AG04450 (cell line): ENCODE results near the gene PTX3. TPM values are rescaled to one million over a fixed set of nuclear protein-coding genes. Genes with fewer than 3 reads are reported as not detected.

Experiments used
- CTCF ChIA-PET: fragments of 300-600, 350-600 bp; formaldehyde crosslinking; extraction: SDS; loops from one replicate; lab custom pipeline; 2022; ENCODE audit warnings: antibody characterized with exemption, inconsistent platforms; lab: Charles Lee
- POLR2A ChIA-PET: fragments of 350-600 bp; formaldehyde crosslinking; extraction: SDS; loops from one replicate; lab custom pipeline; 2021; ENCODE audit warnings: antibody characterized with exemption, inconsistent platforms; lab: Yijun Ruan, JAX
- DNase-seq: peaks from one replicate; pipeline ENCODE4 v3.0.0-alpha.2; 2011; ENCODE audit warnings: low read depth, low spot score
- H3K27ac ChIP-seq: one replicate; pipeline ENCODE4 v1.5.1; 2012; ENCODE audit warnings: low read depth, low read length, control low read depth
- H3K27me3 ChIP-seq: one replicate; pipeline ENCODE4 v1.6.0; 2012; ENCODE audit warnings: low read length; ENCODE audit not compliant: control insufficient read depth, insufficient read depth
- H3K4me3 ChIP-seq: 2 replicates; pipeline ENCODE4 v1.5.1; 2011; ENCODE audit warnings: mild to moderate bottlenecking, low read depth, low read length, control low read depth
- H3K9me3 ChIP-seq: 2 replicates; pipeline ENCODE4 v1.5.1; 2012; ENCODE audit warnings: low read length; ENCODE audit not compliant: control insufficient read depth, insufficient read depth
- polyA plus RNA-seq: library from polyadenylated mRNA; depleted of rRNA; stranded (reverse); fragments of >200 nt; gene quantifications from 2 replicates; pipeline ENCODE4 v1.2.3, GENCODE V29; 2011
- TF ChIP-seq, protein P1 (sequence below): IDR thresholded peaks from 2 replicates; pipeline ENCODE4 v1.5.1; 2011; ENCODE audit warnings: low read depth, low read length, control low read depth, inconsistent platforms

Gene PTX3
- polyA plus RNA-seq, 1 experiment = 235 TPM

DNA sequence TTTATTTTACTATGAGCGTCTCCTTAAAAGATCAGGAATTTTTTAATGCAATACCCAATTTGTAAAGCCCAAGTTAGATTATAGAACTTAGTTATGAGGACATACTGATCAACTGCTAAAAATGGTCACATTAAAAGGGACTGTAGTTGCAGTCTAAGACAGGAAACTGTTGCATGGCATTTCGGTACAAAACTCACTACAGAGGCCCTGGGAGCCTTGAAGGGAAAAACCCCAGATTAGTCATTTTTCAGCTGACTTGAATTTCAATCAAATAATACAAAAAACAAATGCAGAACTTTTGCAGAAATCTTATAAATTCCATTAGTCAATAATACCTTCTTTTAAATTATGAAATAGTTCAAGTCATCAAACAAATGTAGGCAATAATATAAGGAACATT lies 6.9 kb upstream of the PTX3 start:
- Histone ChIP-seq H3K9me3 (peaks cover 4% of the 10 kb centered on the region; the same call in 1 of the 2 replicates), H3K27ac (no peak overlapping the region), H3K4me3 (no peak overlapping the region), H3K27me3 (no peaks in the 10 kb centered on the region)
- ChIA-PET CTCF (interaction anchor here (0.9 kb wide), 1 partner anchor 103 kb away, joined by 3 read pairs; no protein-coding TSS in a partner anchor), POLR2A (no interaction called here)
- no peak for DNase-seq
- TF ChIP-seq, protein P1, sequence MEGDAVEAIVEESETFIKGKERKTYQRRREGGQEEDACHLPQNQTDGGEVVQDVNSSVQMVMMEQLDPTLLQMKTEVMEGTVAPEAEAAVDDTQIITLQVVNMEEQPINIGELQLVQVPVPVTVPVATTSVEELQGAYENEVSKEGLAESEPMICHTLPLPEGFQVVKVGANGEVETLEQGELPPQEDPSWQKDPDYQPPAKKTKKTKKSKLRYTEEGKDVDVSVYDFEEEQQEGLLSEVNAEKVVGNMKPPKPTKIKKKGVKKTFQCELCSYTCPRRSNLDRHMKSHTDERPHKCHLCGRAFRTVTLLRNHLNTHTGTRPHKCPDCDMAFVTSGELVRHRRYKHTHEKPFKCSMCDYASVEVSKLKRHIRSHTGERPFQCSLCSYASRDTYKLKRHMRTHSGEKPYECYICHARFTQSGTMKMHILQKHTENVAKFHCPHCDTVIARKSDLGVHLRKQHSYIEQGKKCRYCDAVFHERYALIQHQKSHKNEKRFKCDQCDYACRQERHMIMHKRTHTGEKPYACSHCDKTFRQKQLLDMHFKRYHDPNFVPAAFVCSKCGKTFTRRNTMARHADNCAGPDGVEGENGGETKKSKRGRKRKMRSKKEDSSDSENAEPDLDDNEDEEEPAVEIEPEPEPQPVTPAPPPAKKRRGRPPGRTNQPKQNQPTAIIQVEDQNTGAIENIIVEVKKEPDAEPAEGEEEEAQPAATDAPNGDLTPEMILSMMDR = no peak

DNA sequence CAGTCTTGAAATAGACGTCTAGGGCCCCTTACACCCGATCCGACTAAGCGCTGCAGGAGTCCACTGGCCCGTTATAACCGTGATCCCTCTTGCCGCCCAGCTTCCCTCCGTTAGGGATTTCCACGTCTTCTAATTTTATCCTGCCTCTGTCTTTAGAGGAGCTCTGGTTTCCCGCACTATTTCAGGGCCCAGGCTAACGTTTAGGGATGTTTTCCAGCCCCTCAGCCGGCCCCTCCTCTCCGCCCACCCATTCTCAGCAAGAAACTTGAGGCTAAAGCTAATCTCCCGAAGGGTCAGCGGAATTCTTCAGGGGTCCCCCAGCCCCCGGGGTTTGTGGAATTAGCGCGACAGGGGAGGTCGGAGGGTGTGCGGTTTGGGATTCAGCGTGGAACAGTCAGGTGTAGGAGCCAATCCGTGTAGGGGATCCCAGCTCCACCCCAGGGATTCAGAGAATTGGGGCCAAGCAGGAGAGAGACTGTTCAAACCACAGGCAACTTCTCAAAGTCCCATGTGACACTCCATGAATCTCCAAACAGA lies 1.6 kb downstream of the PTX3 start:
- DNase-seq = no peak
- H3K27ac ChIP-seq = peak overlapping the region; percentile 12
- TF ChIP-seq, protein P1 = no peak
- ChIA-PET CTCF (interaction anchor here (0.6 to 2.9 kb wide), 6 partner anchors 8 to 233 kb away, joined by 3 to 12 read pairs (median 4); no protein-coding TSS in a partner anchor), POLR2A (interaction anchor here (0.5 to 2.6 kb wide), 8 partner anchors 59 to 1248 kb away, joined by 3 to 13 read pairs (median 4); partner anchors contain the start of genes CCNL1 and RSRC1)
- no peaks in the 10 kb centered on the region for H3K27me3 ChIP-seq
- no peaks in the 10 kb centered on the region for H3K9me3 ChIP-seq
- H3K4me3 ChIP-seq = peak overlapping the region; percentile 75

DNA sequence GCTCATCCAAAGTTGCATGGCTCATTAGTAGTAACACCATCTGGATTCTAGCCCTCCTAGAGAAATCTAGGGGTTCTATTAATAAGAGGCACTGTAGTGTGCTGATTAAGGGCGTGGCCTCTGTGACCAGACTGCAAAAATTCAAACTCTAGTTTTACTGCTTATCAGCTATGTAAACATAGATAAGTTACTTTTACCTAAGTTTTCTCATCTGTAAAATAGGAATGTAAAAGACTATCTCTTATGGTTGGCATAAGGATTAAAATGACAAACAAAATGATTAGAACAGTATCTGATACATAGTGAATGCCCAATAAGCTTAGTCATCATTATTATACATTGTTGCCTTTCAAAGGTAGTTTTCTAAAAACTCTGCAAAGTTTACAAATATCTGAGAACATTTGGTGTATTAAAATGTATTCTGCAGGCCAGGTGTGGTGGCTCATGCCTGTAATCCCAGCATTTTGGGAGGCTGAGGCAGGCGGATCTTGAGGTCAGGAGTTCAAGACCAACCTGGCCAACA lies 4.5 kb downstream of the PTX3 start:
- H3K27ac ChIP-seq = no peak overlapping the region
- peak overlapping the region; percentile 17 for H3K4me3 ChIP-seq
- TF ChIP-seq, protein P1 = no peak
- CTCF ChIA-PET = interaction anchor here (1.5 kb wide), 1 partner anchor 239 kb away, joined by 5 read pairs; no protein-coding TSS in a partner anchor
- DNase-seq = no peak
- POLR2A ChIA-PET = interaction anchor here (0.5 kb wide), 1 partner anchor 87 kb away, joined by 3 read pairs; no protein-coding TSS in a partner anchor
- no peaks in the 10 kb centered on the region for H3K9me3 ChIP-seq
- no peaks in the 10 kb centered on the region for H3K27me3 ChIP-seq

DNA sequence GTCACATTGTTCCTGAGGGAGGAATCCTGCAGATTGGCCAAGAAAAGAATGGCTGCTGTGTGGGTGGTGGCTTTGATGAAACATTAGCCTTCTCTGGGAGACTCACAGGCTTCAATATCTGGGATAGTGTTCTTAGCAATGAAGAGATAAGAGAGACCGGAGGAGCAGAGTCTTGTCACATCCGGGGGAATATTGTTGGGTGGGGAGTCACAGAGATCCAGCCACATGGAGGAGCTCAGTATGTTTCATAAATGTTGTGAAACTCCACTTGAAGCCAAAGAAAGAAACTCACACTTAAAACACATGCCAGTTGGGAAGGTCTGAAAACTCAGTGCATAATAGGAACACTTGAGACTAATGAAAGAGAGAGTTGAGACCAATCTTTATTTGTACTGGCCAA lies 6.1 kb downstream of the PTX3 start:
- no peaks in the 10 kb centered on the region for H3K27me3 ChIP-seq
- H3K9me3 ChIP-seq = no peaks in the 10 kb centered on the region
- ChIA-PET POLR2A (no interaction called here), CTCF (interaction anchor here (1.2 kb wide), 1 partner anchor 238 kb away, joined by 6 read pairs; no protein-coding TSS in a partner anchor)
- DNase-seq = no peak
- no peak overlapping the region for H3K27ac ChIP-seq
- TF ChIP-seq, protein P1 = no peak
- no peak overlapping the region for H3K4me3 ChIP-seq
